K562 (cell line): ENCODE measurements around the gene DOCK1. TPM values are rescaled to one million over a fixed set of nuclear protein-coding genes. Genes with fewer than 3 reads are reported as not detected.

Source experiments
- ATAC-seq: fragments of 200-7000 bp; cut with Tn5 transposase; 3 replicates; pipeline ENCODE4 v1.9.1; 2020; ENCODE audit warnings: moderate library complexity
- BruUV-seq: library from RNA; stranded (reverse); fragments of 400-500 nt; replicated peaks from 2 replicates; lab custom pipeline; 2021; lab: Mats Ljungman, UMichigan
- CTCF ChIA-PET: fragments of 300-600 bp; formaldehyde crosslinking; extraction: SDS; loops from one replicate; lab custom pipeline; 2021; ENCODE audit warnings: low intra/inter-chr PET ratio; lab: Yijun Ruan, JAX
- POLR2A ChIA-PET: fragments of 300-600, 350-650 bp; sonication (Branson Sonifier 250); formaldehyde crosslinking; extraction: SDS; loops from one replicate; lab custom pipeline; 2021; ENCODE audit warnings: antibody characterized with exemption, inconsistent platforms; lab: Yijun Ruan, JAX
- DNase-seq, 4 experiments: peaks; one replicate each; pipeline versions ENCODE4 v3.0.0 to v3.0.0-alpha.2; 2011 to 2018; ENCODE audit warnings: low spot score in 3 of 4, mixed read lengths in 3 of 4; ENCODE audit errors: extremely low read depth in 1 of 4
- FAIRE-seq: peaks from 2 replicates; lab custom pipeline; 2011; peaks lifted over from hg19 to GRCh38; lab: Jason Lieb, UNC
- H2AFZ ChIP-seq: 2 replicates; pipeline ENCODE4 v1.6.0; 2011; ENCODE audit warnings: low read depth, low read length, control low read depth, inconsistent platforms
- H3K27ac ChIP-seq: fragments of 200-600 bp; 3 replicates; pipeline ENCODE4 v1.8.0; 2011; ENCODE audit warnings: low read depth, mild to moderate bottlenecking, control low read depth, inconsistent platforms, low read length, moderate library complexity, mixed read lengths; ENCODE audit errors: extremely low read depth
- H3K27me3 ChIP-seq, 2 experiments: fragments of 300-600 bp in 1 of 2; 2 replicates in 1 of 2; 3 replicates in 1 of 2; pipeline versions ENCODE4 v1.6.0 to v1.8.0; 2011; ENCODE audit warnings: inconsistent platforms in 2 of 2, low read length in 2 of 2, mild to moderate bottlenecking in 1 of 2, mixed read lengths in 1 of 2, moderate library complexity in 1 of 2; ENCODE audit not compliant: control insufficient read depth in 2 of 2, insufficient read depth in 2 of 2
- H3K36me3 ChIP-seq: fragments of 300-600 bp; 3 replicates; pipeline ENCODE4 v1.8.0; 2011; ENCODE audit warnings: mild to moderate bottlenecking, low read length, inconsistent platforms; ENCODE audit not compliant: control insufficient read depth, insufficient read depth
- H3K4me1 ChIP-seq, 2 experiments: fragments of 200-600 bp in 1 of 2; replicated peaks in 1 of 2; 2 replicates in 1 of 2; 3 replicates in 1 of 2; pipeline versions ENCODE4 v1.5.1 to v1.8.0; 2011; ENCODE audit warnings: inconsistent platforms in 2 of 2, low read length in 2 of 2, mild to moderate bottlenecking in 1 of 2, mixed read lengths in 1 of 2, moderate library complexity in 1 of 2; ENCODE audit not compliant: control insufficient read depth in 2 of 2, insufficient read depth in 2 of 2
- H3K4me2 ChIP-seq: 2 replicates; pipeline ENCODE4 v1.6.1; 2011; ENCODE audit warnings: low read length, control low read depth, inconsistent platforms, mixed read lengths; ENCODE audit not compliant: insufficient read depth
- H3K4me3 ChIP-seq: fragments of 200-600 bp; sonication (generic), shearing (Covaris generic); 2 replicates; pipeline ENCODE4 v1.5.1; 2016; ENCODE audit warnings: control low read depth, inconsistent platforms
- H3K79me2 ChIP-seq: fragments of 200-600 bp; 3 replicates; pipeline ENCODE4 v1.8.0; 2011; ENCODE audit warnings: low read length, inconsistent platforms; ENCODE audit not compliant: control insufficient read depth, insufficient read depth
- H3K9ac ChIP-seq, 2 experiments: 2 replicates each; pipeline versions ENCODE4 v1.6.0 to v1.6.1; 2011; ENCODE audit warnings: low read depth in 2 of 2, low read length in 2 of 2, control low read depth in 1 of 2, inconsistent platforms in 1 of 2, mild to moderate bottlenecking in 1 of 2, mixed read lengths in 1 of 2; ENCODE audit not compliant: insufficient read depth in 1 of 2
- H3K9me1 ChIP-seq: one replicate; pipeline ENCODE4 v1.6.0; 2011; ENCODE audit warnings: inconsistent platforms, mild to moderate bottlenecking, low read length, moderate library complexity; ENCODE audit not compliant: control insufficient read depth, insufficient read depth
- H3K9me3 ChIP-seq: replicated peaks from 2 replicates; pipeline ENCODE4 v1.5.1; 2011; ENCODE audit warnings: low read depth, low read length, inconsistent platforms; ENCODE audit not compliant: control insufficient read depth, insufficient read depth
- H4K20me1 ChIP-seq: replicated peaks from 2 replicates; pipeline ENCODE4 v1.6.1; 2011; ENCODE audit warnings: low read length, inconsistent platforms, mixed read lengths; ENCODE audit not compliant: control insufficient read depth, insufficient read depth
- EGR1 ChIP-seq: fragments of 450-650 bp; conservative IDR thresholded peaks from 2 replicates; pipeline ENCODE4 v1.6.1; 2017; ENCODE audit warnings: mild to moderate bottlenecking
- HDAC3 ChIP-seq: fragments of 450-650 bp; IDR thresholded peaks from 2 replicates; pipeline ENCODE4 v1.6.1; 2018; ENCODE audit warnings: borderline replicate concordance, mild to moderate bottlenecking, moderate library complexity; ENCODE audit not compliant: partially characterized antibody
- NUFIP1 ChIP-seq: fragments of 450-650 bp; IDR thresholded peaks from 2 replicates; pipeline ENCODE4 v1.6.1; 2018; ENCODE audit not compliant: partially characterized antibody
- RB1 ChIP-seq: fragments of 450-650 bp; IDR thresholded peaks from 2 replicates; pipeline ENCODE4 v1.6.1; 2017; ENCODE audit warnings: low read depth, mild to moderate bottlenecking
- SLC30A9 ChIP-seq: fragments of 250-450 bp; sonication (Bioruptor Pico); IDR thresholded peaks from 2 replicates; pipeline ENCODE4 v1.8.0; 2022; ENCODE audit warnings: mild to moderate bottlenecking, moderate library complexity
- ZBTB11 ChIP-seq, 3 experiments: fragments of 200-800 bp in 1 of 3; fragments of 250-450 bp in 1 of 3; fragments of 450-650 bp in 1 of 3; sonication (Bioruptor Pico) in 1 of 3; sonication (Bioruptor generic) in 1 of 3; formaldehyde crosslinking in 1 of 3; IDR thresholded peaks; 2 replicates each; pipeline versions ENCODE4 v1.6.1 to v1.8.0; 2016 to 2022; ENCODE audit warnings: mild to moderate bottlenecking in 2 of 3, missing genetic modification characterization in 2 of 3, missing compliant biosample characterization in 1 of 3, moderate library complexity in 1 of 3
- ZNF133 ChIP-seq: fragments of 250-450 bp; sonication (Bioruptor Pico); IDR thresholded peaks from 2 replicates; pipeline ENCODE4 v1.4.0; 2020; ENCODE audit warnings: mild to moderate bottlenecking
- ZNF239 ChIP-seq: fragments of 250-450 bp; sonication (Bioruptor Pico); IDR thresholded peaks from 2 replicates; pipeline ENCODE4 v1.4.0; 2020; ENCODE audit warnings: mild to moderate bottlenecking
- ZNF586 ChIP-seq: fragments of 450-650 bp; formaldehyde crosslinking; conservative IDR thresholded peaks from 2 replicates; pipeline ENCODE4 v1.4.0; 2020; ENCODE audit warnings: mild to moderate bottlenecking, moderate library complexity
- WGBS: fragments of 100-300 bp; shearing (Covaris generic); methylation state at CpG from one replicate; pipeline ENCODE4 v1.1.6; 2016; ENCODE audit warnings: low coverage, mixed read lengths; ENCODE audit not compliant: insufficient coverage; ENCODE audit errors: missing lambda C conversion rate; 5-methylcytosine and 5-hydroxymethylcytosine counted together
- in situ Hi-C: fragments of 300-500 bp; cut with MboI; formaldehyde crosslinking; loops from 4 replicates; pipeline ENCODE4 v1.15.0; 2018; ENCODE audit warnings: inconsistent platforms, mixed read lengths
- intact Hi-C: fragments of 100-400 bp; cut with micrococcal nuclease; formaldehyde crosslinking; loops from 2 replicates; pipeline ENCODE4 v1.14.2; 2022
- polyA plus RNA-seq, 8 experiments: library from polyadenylated mRNA; depleted of rRNA in 4 of 8; stranded (reverse) in 5 of 8; unstranded in 3 of 8; fragments of >200 nt; fragmentation: Nextera tagmentation in 2 of 8; fragmentation: Illumina TruSeq in 1 of 8; extraction: Ambion mirVana in 2 of 8; extraction: Trizol in 1 of 8; gene quantifications; 2 replicates each; pipeline versions ENCODE4 v1.2.1 to v1.2.3, GENCODE V29; 2011 to 2014; ENCODE audit warnings: inconsistent platforms in 1 of 8, missing spikeins in 1 of 8
- total RNA-seq, 7 experiments: library from RNA; depleted of rRNA in 6 of 7; stranded (reverse); fragments of >200 nt in 6 of 7; fragmentation: Illumina TruSeq in 2 of 7; extraction: Trizol in 2 of 7; gene quantifications; 2 replicates each; pipeline versions ENCODE4 v1.2.1 to v1.2.3, GENCODE V29; 2011 to 2021; ENCODE audit warnings: low replicate concordance in 1 of 7
- TF ChIP-seq, protein P1 (sequence below): fragments of 250-450 bp; sonication (Bioruptor Pico); IDR thresholded peaks from 2 replicates; pipeline ENCODE4 v1.5.0; 2021; ENCODE audit warnings: mild to moderate bottlenecking, moderate library complexity
- TF ChIP-seq, protein P2 (sequence below): IDR thresholded peaks from 3 replicates; pipeline ENCODE4 v1.6.1; 2011; ENCODE audit warnings: borderline replicate concordance, mild to moderate bottlenecking, moderate library complexity; ENCODE audit not compliant: insufficient read length; ENCODE audit errors: extremely low read depth

The DOCK1 gene
- total and polyA plus RNA-seq, 9 of the 15 experiments (the other 6 are each of a cell fraction or from before 2014, with no cell fraction given) = 0.31 TPM; not detected in 8

- TF ChIP-seq, protein P1, sequence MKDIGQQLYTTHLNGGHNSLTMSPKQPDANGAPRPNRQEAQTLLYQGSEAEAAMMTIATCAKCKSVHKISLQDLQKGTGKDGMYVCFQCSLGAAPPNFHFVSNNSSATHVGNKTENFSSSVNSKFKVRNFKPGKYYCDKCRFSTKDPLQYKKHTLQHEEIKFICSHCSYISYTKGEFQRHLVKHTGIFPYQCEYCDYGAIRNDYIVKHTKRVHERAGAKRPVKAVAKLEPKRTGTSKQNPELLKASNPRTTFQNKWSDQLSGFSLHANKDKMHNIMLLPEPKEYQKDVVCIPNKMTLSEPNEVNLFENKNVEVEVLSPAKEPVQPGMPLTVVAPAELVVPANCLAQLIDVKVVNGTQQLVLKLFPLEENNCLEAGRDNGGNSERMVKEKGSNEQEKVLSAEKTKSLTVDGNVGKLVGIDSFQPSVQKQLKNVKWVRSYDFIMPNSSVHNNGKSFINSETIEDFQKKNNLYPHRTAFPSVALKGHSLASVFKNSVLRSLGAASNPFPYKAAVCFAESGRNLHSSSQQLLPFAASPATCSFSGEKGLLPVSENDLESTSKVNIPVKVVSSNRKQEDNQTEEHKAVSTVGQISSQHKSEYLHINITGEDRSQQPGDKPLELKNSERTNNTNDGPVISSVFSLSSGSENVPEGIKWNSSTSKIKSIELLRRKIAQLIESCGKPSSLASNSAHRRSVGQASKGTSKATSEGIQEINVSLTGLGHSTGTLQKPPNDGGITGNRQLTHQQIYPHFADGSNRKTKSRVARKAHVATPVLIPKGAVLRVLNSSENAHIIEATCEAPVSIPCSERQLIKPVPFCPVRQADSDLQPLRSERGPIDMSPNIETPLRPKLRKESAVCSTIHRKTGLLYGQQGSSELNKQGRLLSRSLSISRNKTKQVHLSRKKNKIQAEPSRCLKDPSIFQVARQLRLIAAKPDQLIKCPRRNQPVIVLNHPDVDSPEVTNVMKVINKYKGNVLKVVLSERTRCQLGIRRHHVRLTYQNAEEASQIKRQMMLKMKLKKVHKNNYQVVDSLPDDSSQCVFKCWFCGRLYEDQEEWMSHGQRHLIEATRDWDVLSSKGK (CRISPR knock-in tag) = no peak
- TF ChIP-seq ZBTB11 (CRISPR knock-in tag; IDR thresholded peaks at IDR 0.05) = no peak
These were observed 142.6 kb downstream of the DOCK1 start (continued) for GRCh38 chr10:127047878-127048238.

- ATAC-seq (no peak), DNase-seq (no peak), FAIRE-seq (no peak)
- H3K27me3 ChIP-seq = no peaks in the 10 kb centered on the region
- H3K4me3 ChIP-seq = no peak overlapping the region
- no peaks in the 10 kb centered on the region for H4K20me1 ChIP-seq
- no peak overlapping the region for H3K4me2 ChIP-seq
- in situ Hi-C loops (no loop called here), intact Hi-C loops (no loop called here)
- POLR2A ChIA-PET = no interaction called here
- no peak overlapping the region for H3K9ac ChIP-seq
- H3K36me3 ChIP-seq = no peaks in the 10 kb centered on the region
- H3K9me3 ChIP-seq = no peaks in the 10 kb centered on the region
- CTCF ChIA-PET = no interaction called here
- TF ChIP-seq HDAC3 (no peak), SLC30A9 (CRISPR knock-in tag) (no peak), ZNF586 (CRISPR knock-in tag) (no peak), ZNF239 (CRISPR knock-in tag) (no peak), ZNF133 (CRISPR knock-in tag) (no peak), RB1 (no peak), EGR1 (no peak), NUFIP1 (no peak)
- TF ChIP-seq, protein P2, sequence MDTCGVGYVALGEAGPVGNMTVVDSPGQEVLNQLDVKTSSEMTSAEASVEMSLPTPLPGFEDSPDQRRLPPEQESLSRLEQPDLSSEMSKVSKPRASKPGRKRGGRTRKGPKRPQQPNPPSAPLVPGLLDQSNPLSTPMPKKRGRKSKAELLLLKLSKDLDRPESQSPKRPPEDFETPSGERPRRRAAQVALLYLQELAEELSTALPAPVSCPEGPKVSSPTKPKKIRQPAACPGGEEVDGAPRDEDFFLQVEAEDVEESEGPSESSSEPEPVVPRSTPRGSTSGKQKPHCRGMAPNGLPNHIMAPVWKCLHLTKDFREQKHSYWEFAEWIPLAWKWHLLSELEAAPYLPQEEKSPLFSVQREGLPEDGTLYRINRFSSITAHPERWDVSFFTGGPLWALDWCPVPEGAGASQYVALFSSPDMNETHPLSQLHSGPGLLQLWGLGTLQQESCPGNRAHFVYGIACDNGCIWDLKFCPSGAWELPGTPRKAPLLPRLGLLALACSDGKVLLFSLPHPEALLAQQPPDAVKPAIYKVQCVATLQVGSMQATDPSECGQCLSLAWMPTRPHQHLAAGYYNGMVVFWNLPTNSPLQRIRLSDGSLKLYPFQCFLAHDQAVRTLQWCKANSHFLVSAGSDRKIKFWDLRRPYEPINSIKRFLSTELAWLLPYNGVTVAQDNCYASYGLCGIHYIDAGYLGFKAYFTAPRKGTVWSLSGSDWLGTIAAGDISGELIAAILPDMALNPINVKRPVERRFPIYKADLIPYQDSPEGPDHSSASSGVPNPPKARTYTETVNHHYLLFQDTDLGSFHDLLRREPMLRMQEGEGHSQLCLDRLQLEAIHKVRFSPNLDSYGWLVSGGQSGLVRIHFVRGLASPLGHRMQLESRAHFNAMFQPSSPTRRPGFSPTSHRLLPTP = no peak
- no peak overlapping the region for H2AFZ ChIP-seq
- no peaks in the 10 kb centered on the region for H3K79me2 ChIP-seq
- H3K27ac ChIP-seq = no peak overlapping the region
- WGBS = 0% methylated on average over 6 of the region's 6 CpGs
- no peaks in the 10 kb centered on the region for H3K9me1 ChIP-seq
- no peaks in the 10 kb centered on the region for H3K4me1 ChIP-seq
- BruUV-seq = no TSS peak
These were observed 143.4 kb downstream of the DOCK1 start for GRCh38 chr10:127048630-127049029.
